SK-N-MC (cell line): Measurements from ENCODE around the gene TMLHE.
A peak's percentile ranks its signal among the peaks of the same experiment; 100 is the strongest.
"Not testable (repeated sequence)": the region's sequence is repeated elsewhere in the genome, so short reads cannot be mapped to it uniquely, and the experiment has no call there.

ENCODE experiments used
- DNase-seq: peaks from one replicate; pipeline ENCODE4 v3.0.0-alpha.2; 2011; ENCODE audit warnings: low read depth, low spot score
- H3K27ac ChIP-seq: fragments of 200-600 bp; sonication (generic); 2 replicates; pipeline ENCODE4 v1.5.1; 2016; ENCODE audit warnings: mixed run types
- H3K36me3 ChIP-seq: fragments of 200-600 bp; sonication (generic); 2 replicates; pipeline ENCODE4 v1.6.1; 2017; ENCODE audit warnings: antibody characterized with exemption, low read length, mixed read lengths; ENCODE audit not compliant: insufficient read depth
- H3K4me3 ChIP-seq: fragments of 200-600 bp; sonication (generic); 2 replicates; pipeline ENCODE4 v1.5.1; 2016
- H3K9ac ChIP-seq: fragments of 200-600 bp; sonication (generic); 2 replicates; pipeline ENCODE4 v1.8.0; 2017; ENCODE audit warnings: mixed run types, mixed read lengths; ENCODE audit not compliant: insufficient read length
- H3K9me3 ChIP-seq: fragments of 200-600 bp; sonication (generic); 2 replicates; pipeline ENCODE4 v1.6.1; 2017; ENCODE audit warnings: low read depth, mild to moderate bottlenecking, antibody characterized with exemption, low read length, moderate library complexity, mixed read lengths
- EZH2 ChIP-seq: fragments of 200-600 bp; sonication (generic); IDR thresholded peaks from one replicate; pipeline ENCODE4 v1.6.1; 2017; ENCODE audit warnings: antibody characterized with exemption
- FOXP2 ChIP-seq: optimal IDR thresholded peaks from 2 replicates; pipeline ENCODE3; 2011; ENCODE audit warnings: mild to moderate bottlenecking, moderate library complexity; ENCODE audit not compliant: insufficient read depth; ENCODE audit errors: extremely low read length, control extremely low read depth
- POLR2AphosphoS5 ChIP-seq: IDR thresholded peaks from 2 replicates; pipeline ENCODE4 v1.6.1; 2012; ENCODE audit warnings: mild to moderate bottlenecking, low read depth, low read length, borderline replicate concordance

TMLHE gene

DNA sequence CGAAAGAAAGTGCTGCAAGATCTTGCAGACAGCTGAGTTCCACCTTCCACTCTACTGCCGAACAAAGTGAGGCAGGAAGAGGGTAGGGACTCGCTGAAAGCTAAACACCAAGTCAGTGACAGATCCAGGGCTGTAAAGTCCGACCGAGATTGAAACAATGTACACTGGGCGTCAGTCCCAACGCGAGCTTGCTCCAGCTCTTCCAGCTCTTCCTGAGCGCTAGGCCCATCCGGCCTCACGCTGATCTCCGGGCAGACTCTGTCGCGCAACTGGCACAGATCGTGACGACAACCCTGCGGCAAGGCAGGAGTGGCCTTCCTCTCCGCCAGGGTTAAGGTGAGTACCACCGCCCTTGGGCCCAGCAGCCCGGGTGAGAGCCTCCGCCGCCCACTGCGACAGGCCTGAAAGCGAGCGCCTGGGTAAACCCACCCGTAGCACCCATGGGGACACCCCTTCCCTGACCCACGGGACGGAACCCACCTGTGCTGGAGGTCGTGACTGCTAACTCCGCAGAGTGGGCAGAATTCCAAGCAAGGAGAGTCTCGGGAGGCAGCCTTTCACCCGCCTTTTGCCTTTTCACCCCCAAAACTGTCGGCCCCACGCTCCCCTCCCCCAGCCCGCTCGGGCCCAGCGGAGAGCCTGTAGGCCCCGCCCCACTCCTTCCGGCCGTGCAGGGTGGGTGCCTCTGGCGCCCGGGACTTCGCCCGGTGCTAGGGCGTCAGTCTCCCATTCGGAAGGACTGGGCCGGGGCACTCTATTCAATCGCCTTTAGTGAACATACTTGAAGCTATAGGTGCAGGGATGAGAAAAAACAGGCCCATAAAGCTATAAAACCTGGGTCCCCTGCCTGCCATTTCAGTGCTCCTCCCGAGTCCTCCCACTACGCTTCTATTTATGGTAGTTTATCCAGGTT, at the start of gene TMLHE, which contains the start of gene SPRY3:
TMLHE (minus strand) TSS at position 641 of the 913 bp plus-strand sequence. CDS start 67,676 bp downstream, outside the sequence.
SPRY3 (plus strand) TSS at position 275 of the 913 bp plus-strand sequence.
- TF ChIP-seq EZH2 = no peak
- peak; percentile 69 for TF ChIP-seq POLR2AphosphoS5
- 0 out of 2 replicates have a peak, but pooled peaks cover 2% of the 10 kb centered on the region for H3K36me3 ChIP-seq
- no peak for DNase-seq
- H3K9me3 ChIP-seq = no peaks in the 10 kb centered on the region
- peak within 1 kb of the TSS; percentile 81 for H3K4me3 ChIP-seq
- H3K27ac ChIP-seq = peak within 1 kb of the TSS; percentile 39; the same call in 1 of the 2 replicates
- peak within 1 kb of the TSS; percentile 90 for H3K9ac ChIP-seq

DNA sequence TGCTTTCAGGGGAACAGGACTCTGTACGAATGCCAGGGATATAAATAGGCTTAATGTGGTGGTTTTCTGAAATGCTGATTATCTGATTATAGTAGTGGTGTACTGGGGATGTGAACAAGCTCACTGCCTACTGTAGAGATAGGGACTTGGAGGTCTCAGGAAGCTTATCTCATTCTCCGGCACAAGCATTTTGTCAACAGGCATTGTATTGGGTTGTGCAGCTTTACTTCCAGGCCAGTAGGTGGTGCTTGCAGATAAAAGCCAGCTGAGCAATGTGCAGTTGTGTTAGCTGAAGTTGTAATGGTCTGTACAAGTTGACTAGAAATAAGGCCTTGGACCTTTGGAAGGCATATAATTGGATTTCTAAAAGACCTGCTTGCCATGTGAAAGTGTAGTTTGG, 49.5 kb upstream of the TMLHE start:
- TF ChIP-seq POLR2AphosphoS5 (no peak), EZH2 (no peak), FOXP2 (no peak)
- no peak overlapping the region for H3K27ac ChIP-seq
- no peak overlapping the region for H3K4me3 ChIP-seq
- no peaks in the 10 kb centered on the region for H3K9me3 ChIP-seq
- no peaks in the 10 kb centered on the region for H3K36me3 ChIP-seq
- H3K9ac ChIP-seq = no peak overlapping the region
- no peak for DNase-seq

DNA sequence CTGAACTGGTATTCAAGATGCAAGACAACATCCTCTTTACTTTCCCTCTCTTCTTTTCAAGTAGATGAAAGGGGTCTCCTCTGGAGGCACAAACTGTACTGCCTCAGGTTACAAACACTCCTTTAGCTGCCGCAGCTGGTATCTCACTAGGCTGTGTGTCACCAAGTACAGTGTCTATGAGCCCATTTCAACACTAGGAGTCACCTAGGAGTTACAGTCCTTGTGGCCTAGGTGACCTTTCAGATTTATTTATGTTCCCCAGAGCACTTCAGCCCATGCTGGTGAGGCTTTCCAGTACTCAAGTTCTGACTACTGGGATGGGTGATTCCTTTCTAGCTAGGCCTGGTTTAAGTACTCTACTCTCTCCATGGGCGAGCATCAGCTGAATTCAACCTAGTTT, 32.4 kb upstream of the TMLHE start:
- Histone ChIP-seq H3K9me3 (no peaks in the 10 kb centered on the region), H3K4me3 (no peak overlapping the region), H3K36me3 (no peaks in the 10 kb centered on the region), H3K9ac (no peak overlapping the region), H3K27ac (no peak overlapping the region)
- TF ChIP-seq FOXP2 = no peak
- DNase-seq = no peak

DNA sequence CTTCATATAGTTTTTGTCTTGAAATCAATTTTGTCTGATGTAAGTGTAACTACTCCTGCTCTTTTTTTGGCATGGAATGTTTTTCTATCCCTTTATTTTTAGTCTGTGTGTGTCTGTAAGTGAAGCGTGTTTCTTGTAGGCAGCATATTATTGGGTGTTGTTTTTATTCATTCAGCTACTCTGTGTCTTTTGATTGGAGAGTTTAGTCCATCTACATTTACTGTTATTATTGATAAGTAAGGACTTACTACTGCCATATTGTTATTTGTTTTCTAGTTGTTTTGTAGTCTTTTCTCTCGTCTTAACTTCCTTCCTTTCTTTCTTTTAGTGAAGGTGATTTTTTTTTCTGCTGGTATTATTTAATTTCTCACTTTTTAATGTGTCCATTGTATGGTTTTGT, 30.5 kb upstream of the TMLHE start:
- Histone ChIP-seq H3K4me3 (no peak overlapping the region), H3K27ac (no peak overlapping the region), H3K9me3 (no peaks in the 10 kb centered on the region), H3K36me3 (no peaks in the 10 kb centered on the region), H3K9ac (no peak overlapping the region)
- TF ChIP-seq EZH2 = no peak
- no peak for TF ChIP-seq POLR2AphosphoS5
- no peak for TF ChIP-seq FOXP2
- no peak for DNase-seq

DNA sequence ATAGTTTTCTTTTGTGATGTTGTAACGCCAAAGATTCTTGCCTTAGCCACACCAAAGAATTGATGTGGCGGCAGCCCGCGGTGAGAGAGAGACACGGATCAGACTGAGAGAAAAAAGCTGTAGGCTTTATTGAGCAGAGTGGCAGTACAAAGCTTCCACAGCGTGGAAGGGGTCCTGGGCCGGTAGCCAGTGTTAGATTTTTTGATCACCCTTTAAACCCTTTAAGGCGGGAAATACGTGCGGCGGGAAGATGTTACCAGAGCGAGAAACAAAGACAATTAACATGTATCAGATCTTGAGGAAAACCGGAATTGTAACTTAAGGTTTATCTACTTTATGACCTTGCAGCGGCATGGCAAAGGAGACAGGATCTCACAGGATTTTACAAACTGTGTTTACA, 28.6 kb upstream of the TMLHE start:
- not testable (repeated sequence) for DNase-seq, H3K27ac ChIP-seq, H3K9ac ChIP-seq, H3K36me3 ChIP-seq, H3K4me3 ChIP-seq, H3K9me3 ChIP-seq

DNA sequence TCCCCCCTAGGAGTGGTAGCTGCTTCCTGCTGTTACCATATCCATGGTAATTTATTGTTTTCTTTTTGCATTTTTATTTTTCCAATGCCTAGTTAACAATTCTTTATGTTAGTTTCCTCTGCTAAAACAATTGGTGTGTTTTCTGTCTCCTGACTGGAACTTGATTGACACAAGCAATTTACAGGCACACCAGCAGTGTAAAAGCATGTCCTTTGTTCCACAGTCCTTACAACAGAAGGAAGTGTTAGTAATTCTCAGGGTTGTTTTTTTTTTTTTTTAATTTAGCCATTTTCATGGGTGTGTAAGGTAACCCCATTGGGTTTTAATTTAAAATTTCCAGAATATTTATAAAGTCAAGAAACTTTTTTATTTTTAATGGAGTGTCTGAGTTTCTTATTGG, 25.0 kb upstream of the TMLHE start:
- Histone ChIP-seq H3K27ac (no peak overlapping the region), H3K9me3 (no peaks in the 10 kb centered on the region), H3K4me3 (no peak overlapping the region), H3K36me3 (no peaks in the 10 kb centered on the region), H3K9ac (no peak overlapping the region)
- DNase-seq = no peak
- TF ChIP-seq FOXP2 (no peak), POLR2AphosphoS5 (no peak), EZH2 (no peak)

- not testable (repeated sequence) for DNase-seq, H3K27ac ChIP-seq, H3K4me3 ChIP-seq, H3K9me3 ChIP-seq, H3K9ac ChIP-seq, H3K36me3 ChIP-seq
These were observed 22.3 kb upstream of the TMLHE start for GRCh38 chrX:155635019-155635418.

GRCh38 chrX:155632431-155633100, 19.8 kb upstream of the TMLHE start:
- Histone ChIP-seq H3K27ac (no peak overlapping the region), H3K9me3 (no peaks in the 10 kb centered on the region; the same call in 1 of the 2 replicates), H3K9ac (no peak overlapping the region), H3K36me3 (no peaks in the 10 kb centered on the region), H3K4me3 (no peak overlapping the region)
- DNase-seq = no peak
- TF ChIP-seq POLR2AphosphoS5 (no peak), EZH2 (no peak), FOXP2 (no peak)

GRCh38 chrX:155620110-155620509, 7.4 kb upstream of the TMLHE start:
- not testable (repeated sequence) for H3K4me3 ChIP-seq, DNase-seq, H3K9ac ChIP-seq, H3K36me3 ChIP-seq, H3K9me3 ChIP-seq, H3K27ac ChIP-seq
